ENCODE data around the gene RBM33. TPM values are rescaled to one million over a fixed set of nuclear protein-coding genes. Genes with fewer than 3 reads are reported as not detected.

Gene RBM33
- total RNA-seq, 1 experiment from 2014 or later: 61.1 TPM

DNA sequence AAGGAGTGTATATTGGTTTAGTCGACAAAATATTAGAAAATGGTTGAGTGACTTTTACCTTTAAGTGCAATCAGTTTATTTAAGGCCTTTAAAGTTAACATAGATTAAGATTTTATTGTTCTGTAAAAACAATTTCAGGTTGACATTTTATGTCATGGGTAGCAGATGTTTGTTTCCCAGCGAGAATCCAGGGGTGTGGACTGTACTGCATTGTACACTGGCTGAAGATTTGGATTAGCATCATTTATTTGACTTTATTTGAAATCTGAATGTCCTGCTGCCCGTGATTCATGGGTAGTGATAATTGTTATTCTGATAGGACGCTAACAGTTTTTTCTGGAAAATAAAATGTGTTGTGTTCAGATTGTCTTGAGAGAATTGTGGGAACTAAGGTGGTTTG is 39.3 kb downstream of the RBM33 start:
- BruUV-seq (replicated peaks): no TSS peak

DNA sequence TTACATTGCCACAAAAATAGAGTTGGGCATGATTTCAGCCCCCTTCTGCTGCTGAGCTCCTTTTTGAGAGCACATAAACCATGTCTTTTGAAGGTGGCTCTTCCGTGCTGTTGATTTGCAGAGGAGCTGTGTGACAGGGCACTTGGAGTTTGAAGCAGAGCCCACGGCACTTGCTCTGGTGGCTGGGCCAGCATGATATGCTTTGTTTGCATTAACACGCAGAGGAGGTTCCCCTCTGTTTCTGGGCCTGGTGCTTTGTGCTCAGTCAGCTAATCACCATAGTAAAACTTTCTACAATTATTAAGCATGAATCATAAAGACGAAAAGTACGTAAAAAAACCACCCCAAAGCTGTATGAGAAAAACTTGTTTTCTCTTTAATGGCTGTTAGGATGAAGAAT is 40.1 kb downstream of the RBM33 start:
- H3K4me1 ChIP-seq (ENCODE audit: control insufficient read depth, insufficient read depth, low read length): no peaks in the 10 kb centered on the region
- ChIA-PET CTCF (no interaction called here), POLR2A (no interaction called here)
- TF ChIP-seq POLR2AphosphoS5 (IDR thresholded peaks at IDR 0.05; ENCODE audit: low read depth, low read length) (no peak), TCF7L2 (IDR thresholded peaks at IDR 0.05; ENCODE audit: low read depth, low read length) (no peak), SIN3A (IDR thresholded peaks at IDR 0.05; ENCODE audit: borderline replicate concordance, insufficient read depth, low read depth, low read length) (no peak)
- TF ChIP-seq, protein P1, sequence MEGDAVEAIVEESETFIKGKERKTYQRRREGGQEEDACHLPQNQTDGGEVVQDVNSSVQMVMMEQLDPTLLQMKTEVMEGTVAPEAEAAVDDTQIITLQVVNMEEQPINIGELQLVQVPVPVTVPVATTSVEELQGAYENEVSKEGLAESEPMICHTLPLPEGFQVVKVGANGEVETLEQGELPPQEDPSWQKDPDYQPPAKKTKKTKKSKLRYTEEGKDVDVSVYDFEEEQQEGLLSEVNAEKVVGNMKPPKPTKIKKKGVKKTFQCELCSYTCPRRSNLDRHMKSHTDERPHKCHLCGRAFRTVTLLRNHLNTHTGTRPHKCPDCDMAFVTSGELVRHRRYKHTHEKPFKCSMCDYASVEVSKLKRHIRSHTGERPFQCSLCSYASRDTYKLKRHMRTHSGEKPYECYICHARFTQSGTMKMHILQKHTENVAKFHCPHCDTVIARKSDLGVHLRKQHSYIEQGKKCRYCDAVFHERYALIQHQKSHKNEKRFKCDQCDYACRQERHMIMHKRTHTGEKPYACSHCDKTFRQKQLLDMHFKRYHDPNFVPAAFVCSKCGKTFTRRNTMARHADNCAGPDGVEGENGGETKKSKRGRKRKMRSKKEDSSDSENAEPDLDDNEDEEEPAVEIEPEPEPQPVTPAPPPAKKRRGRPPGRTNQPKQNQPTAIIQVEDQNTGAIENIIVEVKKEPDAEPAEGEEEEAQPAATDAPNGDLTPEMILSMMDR (IDR thresholded peaks at IDR 0.05): no peak
- TF ChIP-seq, protein P2, sequence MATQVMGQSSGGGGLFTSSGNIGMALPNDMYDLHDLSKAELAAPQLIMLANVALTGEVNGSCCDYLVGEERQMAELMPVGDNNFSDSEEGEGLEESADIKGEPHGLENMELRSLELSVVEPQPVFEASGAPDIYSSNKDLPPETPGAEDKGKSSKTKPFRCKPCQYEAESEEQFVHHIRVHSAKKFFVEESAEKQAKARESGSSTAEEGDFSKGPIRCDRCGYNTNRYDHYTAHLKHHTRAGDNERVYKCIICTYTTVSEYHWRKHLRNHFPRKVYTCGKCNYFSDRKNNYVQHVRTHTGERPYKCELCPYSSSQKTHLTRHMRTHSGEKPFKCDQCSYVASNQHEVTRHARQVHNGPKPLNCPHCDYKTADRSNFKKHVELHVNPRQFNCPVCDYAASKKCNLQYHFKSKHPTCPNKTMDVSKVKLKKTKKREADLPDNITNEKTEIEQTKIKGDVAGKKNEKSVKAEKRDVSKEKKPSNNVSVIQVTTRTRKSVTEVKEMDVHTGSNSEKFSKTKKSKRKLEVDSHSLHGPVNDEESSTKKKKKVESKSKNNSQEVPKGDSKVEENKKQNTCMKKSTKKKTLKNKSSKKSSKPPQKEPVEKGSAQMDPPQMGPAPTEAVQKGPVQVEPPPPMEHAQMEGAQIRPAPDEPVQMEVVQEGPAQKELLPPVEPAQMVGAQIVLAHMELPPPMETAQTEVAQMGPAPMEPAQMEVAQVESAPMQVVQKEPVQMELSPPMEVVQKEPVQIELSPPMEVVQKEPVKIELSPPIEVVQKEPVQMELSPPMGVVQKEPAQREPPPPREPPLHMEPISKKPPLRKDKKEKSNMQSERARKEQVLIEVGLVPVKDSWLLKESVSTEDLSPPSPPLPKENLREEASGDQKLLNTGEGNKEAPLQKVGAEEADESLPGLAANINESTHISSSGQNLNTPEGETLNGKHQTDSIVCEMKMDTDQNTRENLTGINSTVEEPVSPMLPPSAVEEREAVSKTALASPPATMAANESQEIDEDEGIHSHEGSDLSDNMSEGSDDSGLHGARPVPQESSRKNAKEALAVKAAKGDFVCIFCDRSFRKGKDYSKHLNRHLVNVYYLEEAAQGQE (IDR thresholded peaks at IDR 0.05; ENCODE audit: insufficient read depth in 1 of 2, low read depth in 2 of 2, low read length in 1 of 2): no peak
- in situ Hi-C loops (cut with HindIII; ENCODE audit: low pct_unique_long_range_greater_than_20kb, low sequenced_read_pairs) (no loop called here), intact Hi-C loops (cut with micrococcal nuclease; ENCODE audit: unreplicated experiment) (no loop called here)
- H3K4me3 ChIP-seq (ENCODE audit: low read depth in 2 of 2, low read length in 2 of 2): no peak overlapping the region
- no peaks in the 10 kb centered on the region for H3K27me3 ChIP-seq (ENCODE audit: control insufficient read depth, insufficient read depth, low read length)
- DNase-seq (ENCODE audit: low read depth, low spot score) (no peak), ATAC-seq (no peak)
- H3K27ac ChIP-seq (ENCODE audit: low read length): no peak overlapping the region
- no TSS peak for BruUV-seq (replicated peaks)
- H3K9me3 ChIP-seq (ENCODE audit: control insufficient read depth, insufficient read depth, low read depth, low read length): no peaks in the 10 kb centered on the region
- peaks cover 5% of the 10 kb centered on the region; the same call in 1 of the 2 replicates for H3K36me3 ChIP-seq (ENCODE audit: control insufficient read depth, insufficient read depth, low read length)

More for the DNA sequence above, 39.3 kb downstream of the RBM33 start:
- Histone ChIP-seq H3K27me3 (ENCODE audit: control insufficient read depth, insufficient read depth, low read length) (no peaks in the 10 kb centered on the region), H3K9me3 (ENCODE audit: control insufficient read depth, insufficient read depth, low read depth, low read length) (no peaks in the 10 kb centered on the region), H3K4me3 (ENCODE audit: low read depth in 2 of 2, low read length in 2 of 2) (no peak overlapping the region), H3K4me1 (ENCODE audit: control insufficient read depth, insufficient read depth, low read length) (no peaks in the 10 kb centered on the region), H3K27ac (ENCODE audit: low read length) (no peak overlapping the region), H3K36me3 (ENCODE audit: control insufficient read depth, insufficient read depth, low read length) (peaks cover 5% of the 10 kb centered on the region; the same call in 1 of the 2 replicates)
- ChIA-PET POLR2A (no interaction called here), CTCF (no interaction called here)
- no peak for TF ChIP-seq SIN3A (IDR thresholded peaks at IDR 0.05; ENCODE audit: borderline replicate concordance, insufficient read depth, low read depth, low read length)
- TF ChIP-seq, protein P2 (IDR thresholded peaks at IDR 0.05; ENCODE audit: insufficient read depth in 1 of 2, low read depth in 2 of 2, low read length in 1 of 2): no peak
- no peak for DNase-seq (ENCODE audit: low read depth, low spot score)
- ATAC-seq: no peak
- in situ Hi-C loops (cut with HindIII; ENCODE audit: low pct_unique_long_range_greater_than_20kb, low sequenced_read_pairs) (no loop called here), intact Hi-C loops (cut with micrococcal nuclease; ENCODE audit: unreplicated experiment) (no loop called here)
